IMR-90 (cell line): ENCODE measurements around the gene NUAK1. TPM values are rescaled to one million over a fixed set of nuclear protein-coding genes. Genes with fewer than 3 reads are reported as not detected.

Experiments
- ATAC-seq: fragments of 200-7000 bp; cut with Tn5 transposase; 2 replicates; pipeline ENCODE4 v1.9.1; 2020; ENCODE audit warnings: low read depth, mild to moderate bottlenecking, moderate library complexity
- BruUV-seq: library from RNA; stranded (reverse); fragments of 400-500 nt; replicated peaks from 2 replicates; lab custom pipeline; 2021; lab: Mats Ljungman, UMichigan
- CTCF ChIA-PET: fragments of 300-600 bp; formaldehyde crosslinking; extraction: SDS; loops from one replicate; lab custom pipeline; 2021; ENCODE audit warnings: antibody characterized with exemption; lab: Yijun Ruan, JAX
- POLR2A ChIA-PET: fragments of 300-600 bp; sonication (Branson Sonifier 250); formaldehyde crosslinking; loops from one replicate; lab custom pipeline; 2022; ENCODE audit warnings: antibody characterized with exemption; ENCODE audit not compliant: unreplicated experiment; lab: Charles Lee
- DNase-seq: peaks from one replicate; pipeline ENCODE4 v3.0.0; 2013
- H2AFZ ChIP-seq: replicated peaks from 2 replicates; pipeline ENCODE3; 2013; ENCODE audit warnings: low read length, mild to moderate bottlenecking; ENCODE audit not compliant: poor library complexity
- H2AK5ac ChIP-seq: 2 replicates; pipeline ENCODE4 v1.6.1; 2013; ENCODE audit warnings: low read depth, low read length, inconsistent platforms
- H2AK9ac ChIP-seq: replicated peaks from 2 replicates; pipeline ENCODE3; 2013; ENCODE audit warnings: mild to moderate bottlenecking, low read depth, low read length, moderate library complexity; ENCODE audit not compliant: poor library complexity
- H2BK120ac ChIP-seq: 2 replicates; pipeline ENCODE4 v1.6.1; 2013; ENCODE audit warnings: low read depth, low read length, inconsistent platforms
- H2BK15ac ChIP-seq: 3 replicates; pipeline ENCODE4 v1.6.1; 2013; ENCODE audit warnings: low read depth, low read length, inconsistent platforms
- H2BK20ac ChIP-seq: 2 replicates; pipeline ENCODE4 v1.6.1; 2013; ENCODE audit warnings: low read depth, mild to moderate bottlenecking, inconsistent platforms, low read length, moderate library complexity
- H2BK5ac ChIP-seq: 2 replicates; pipeline ENCODE4 v1.6.1; 2013; ENCODE audit warnings: mild to moderate bottlenecking, low read depth, low read length, inconsistent platforms; ENCODE audit not compliant: poor library complexity, severe bottlenecking
- H3K14ac ChIP-seq: replicated peaks from 2 replicates; pipeline ENCODE4 v1.6.1; 2013; ENCODE audit warnings: low read depth, low read length, inconsistent platforms
- H3K18ac ChIP-seq: 2 replicates; pipeline ENCODE4 v1.6.1; 2013; ENCODE audit warnings: low read depth, low read length, control low read depth
- H3K23ac ChIP-seq: 2 replicates; pipeline ENCODE4 v1.6.1; 2013; ENCODE audit warnings: low read depth, low read length, inconsistent platforms
- H3K27ac ChIP-seq: 2 replicates; pipeline ENCODE4 v1.5.1; 2013; ENCODE audit warnings: mild to moderate bottlenecking, control low read depth, low read length; ENCODE audit not compliant: insufficient read depth
- H3K27me3 ChIP-seq: 2 replicates; pipeline ENCODE4 v1.6.1; 2013; ENCODE audit warnings: low read length; ENCODE audit not compliant: control insufficient read depth, insufficient read depth
- H3K36me3 ChIP-seq: 2 replicates; pipeline ENCODE4 v1.6.1; 2013; ENCODE audit warnings: low read length, mixed read lengths; ENCODE audit not compliant: control insufficient read depth, insufficient read depth
- H3K4ac ChIP-seq: 2 replicates; pipeline ENCODE4 v1.6.1; 2013; ENCODE audit warnings: low read depth, low read length, inconsistent platforms
- H3K4me1 ChIP-seq: 2 replicates; pipeline ENCODE4 v1.6.1; 2013; ENCODE audit warnings: low read length, mixed read lengths; ENCODE audit not compliant: control insufficient read depth, insufficient read depth
- H3K4me2 ChIP-seq: 2 replicates; pipeline ENCODE4 v1.6.1; 2013; ENCODE audit warnings: low read depth, mild to moderate bottlenecking, control low read depth, low read length, moderate library complexity
- H3K4me3 ChIP-seq: 2 replicates; pipeline ENCODE4 v1.5.1; 2013; ENCODE audit warnings: low read depth, mild to moderate bottlenecking, control low read depth, low read length, moderate library complexity; ENCODE audit not compliant: insufficient read depth
- H3K56ac ChIP-seq: 2 replicates; pipeline ENCODE4 v1.6.1; 2013; ENCODE audit warnings: low read length, inconsistent platforms; ENCODE audit not compliant: insufficient read depth; ENCODE audit errors: extremely low read depth
- H3K79me1 ChIP-seq, 2 experiments: 2 replicates each; pipeline ENCODE4 v1.6.1; 2013; ENCODE audit warnings: low read length in 2 of 2, inconsistent platforms in 1 of 2, low read depth in 1 of 2
- H3K9ac ChIP-seq: 2 replicates; pipeline ENCODE4 v1.6.1; 2013; ENCODE audit warnings: low read depth, low read length, control low read depth
- H3K9me1 ChIP-seq: 2 replicates; pipeline ENCODE4 v1.6.1; 2013; ENCODE audit warnings: low read length, inconsistent platforms; ENCODE audit not compliant: insufficient read depth
- H3K9me3 ChIP-seq: 2 replicates; pipeline ENCODE4 v1.6.1; 2013; ENCODE audit warnings: low read length; ENCODE audit not compliant: control insufficient read depth, insufficient read depth
- H4K20me1 ChIP-seq: 2 replicates; pipeline ENCODE4 v1.6.1; 2013; ENCODE audit warnings: low read length, inconsistent platforms; ENCODE audit not compliant: insufficient read depth
- H4K5ac ChIP-seq: 2 replicates; pipeline ENCODE4 v1.6.1; 2013; ENCODE audit warnings: mild to moderate bottlenecking, low read depth, low read length, control low read depth
- H4K8ac ChIP-seq, 2 experiments: 2 replicates each; pipeline ENCODE4 v1.6.1; 2013; ENCODE audit warnings: low read depth in 2 of 2, low read length in 2 of 2, control low read depth in 1 of 2, inconsistent platforms in 1 of 2
- H4K91ac ChIP-seq: 2 replicates; pipeline ENCODE4 v1.6.1; 2013; ENCODE audit warnings: low read depth, low read length, inconsistent platforms; ENCODE audit not compliant: insufficient read depth
- CHD1 ChIP-seq: IDR thresholded peaks from 2 replicates; pipeline ENCODE4 v1.6.1; 2012; ENCODE audit warnings: low read depth, low read length, improper control_type of control experiment
- ELK1 ChIP-seq: fragments of 150-350 bp; IDR thresholded peaks from 2 replicates; pipeline ENCODE4 v1.6.1; 2016; ENCODE audit warnings: low read depth, mild to moderate bottlenecking, low read length, moderate library complexity, borderline replicate concordance
- MAZ ChIP-seq: IDR thresholded peaks from 2 replicates; pipeline ENCODE4 v1.6.1; 2012; ENCODE audit warnings: low read depth, mild to moderate bottlenecking, low read length, improper control_type of control experiment, moderate library complexity, borderline replicate concordance
- NFE2L2 ChIP-seq: fragments of 150-350 bp; IDR thresholded peaks from 2 replicates; pipeline ENCODE4 v1.6.1; 2016; ENCODE audit warnings: low read depth, mild to moderate bottlenecking, low read length
- SMC3 ChIP-seq: fragments of 150-350 bp; IDR thresholded peaks from 2 replicates; pipeline ENCODE4 v1.6.1; 2016; ENCODE audit warnings: low read depth, mild to moderate bottlenecking, antibody characterized with exemption, low read length, moderate library complexity
- WGBS, 2 experiments: methylation state at CpG; one replicate each; pipeline versions ENCODE4 v1.1.5 to v1.1.7; 2013; ENCODE audit warnings: missing lambda C conversion rate in 2 of 2; ENCODE audit not compliant: insufficient read length in 1 of 2; ENCODE audit errors: extremely low coverage in 2 of 2; 5-methylcytosine and 5-hydroxymethylcytosine counted together
- dilution Hi-C: fragments of 300-500 bp; cut with HindIII; formaldehyde crosslinking; loops from one replicate; pipeline ENCODE4 v1.14.3; 2018; ENCODE audit warnings: low sequenced_read_pairs; ENCODE audit not compliant: unreplicated experiment
- in situ Hi-C: fragments of 300-500 bp; cut with MboI; formaldehyde crosslinking; loops from 3 replicates; pipeline ENCODE4 v1.14.3; 2019; ENCODE audit warnings: low sequenced_read_pairs, inconsistent platforms, mixed read lengths
- intact Hi-C: fragments of 100-400 bp; cut with micrococcal nuclease; formaldehyde crosslinking; loops from 2 replicates; pipeline ENCODE4 v1.10.0; 2022
- polyA plus RNA-seq, 3 experiments: library from polyadenylated mRNA; depleted of rRNA; stranded (reverse); fragments of >200 nt; gene quantifications; 2 replicates each; pipeline ENCODE4 v1.2.3, GENCODE V29; 2012; ENCODE audit warnings: low replicate concordance in 1 of 3
- total RNA-seq: library from RNA; depleted of rRNA; stranded (reverse); fragments of >200 nt; gene quantifications from 2 replicates; pipeline ENCODE4 v1.2.3, GENCODE V29; 2012

Gene NUAK1
- total and polyA plus RNA-seq, 2 of the 4 experiments (the other 2 are of a cell fraction) = 4.8 to 8.8 TPM

- H3K36me3 ChIP-seq = no peaks in the 10 kb centered on the region
Observed at GRCh38 chr12:106049105-106049504, 89.6 kb downstream of the NUAK1 start.

More at GRCh38 chr12:106049105-106049504, 89.6 kb downstream of the NUAK1 start:
- no peak overlapping the region for H2BK5ac ChIP-seq
- no peak overlapping the region for H2BK20ac ChIP-seq
- no peaks in the 10 kb centered on the region for H3K27me3 ChIP-seq
- TF ChIP-seq MAZ = no peak
- TF ChIP-seq SMC3 = no peak
- no peak for TF ChIP-seq CHD1
- TF ChIP-seq NFE2L2 = no peak
- TF ChIP-seq ELK1 = no peak
- H3K56ac ChIP-seq = no peak overlapping the region
- intact Hi-C loops = no loop called here
- no peak overlapping the region for H3K4ac ChIP-seq
- no TSS peak for BruUV-seq
- no peak overlapping the region for H3K9ac ChIP-seq
- no peak overlapping the region for H2BK120ac ChIP-seq
- H3K23ac ChIP-seq = no peak overlapping the region
- H2BK15ac ChIP-seq = 0 out of 3 replicates have a peak overlapping the region, but pooled peaks have one; percentile 51
- DNase-seq (no peak), ATAC-seq (no peak)
- ChIA-PET CTCF (no interaction called here), POLR2A (interaction anchor here (0.9 kb wide), 1 partner anchor 9 kb away, joined by 4 read pairs; no protein-coding TSS in a partner anchor)
- H3K79me1 ChIP-seq = no peaks in the 10 kb centered on the region
- H4K91ac ChIP-seq = no peak overlapping the region
- H3K14ac ChIP-seq = no peak overlapping the region
- in situ Hi-C loops = no loop called here
- H3K4me1 ChIP-seq = no peaks in the 10 kb centered on the region
- H2AFZ ChIP-seq = no peak overlapping the region
- H2AK5ac ChIP-seq = no peak overlapping the region
- H4K20me1 ChIP-seq = no peaks in the 10 kb centered on the region
- no peak overlapping the region for H4K8ac ChIP-seq
- WGBS, 2 experiments = 79% methylated on average over 8 of the region's 9 CpGs; no CpG with 5 or more reads in 1 of the 2 experiments
- H3K27ac ChIP-seq = no peak overlapping the region
- no peak overlapping the region for H3K18ac ChIP-seq
- dilution Hi-C loops = no loop called here
- H3K9me3 ChIP-seq = no peaks in the 10 kb centered on the region
- H3K4me3 ChIP-seq = no peak overlapping the region
- H2AK9ac ChIP-seq = no peak overlapping the region
- peaks cover 3% of the 10 kb centered on the region for H3K9me1 ChIP-seq
- H4K5ac ChIP-seq = no peak overlapping the region
- no peak overlapping the region for H3K4me2 ChIP-seq
